ENCODE measurements around the gene FSD1.

Gene FSD1

GRCh38 chr19:4316956-4317355 lies 12.6 kb downstream of the FSD1 start:
- no peaks in the 10 kb centered on the region for H3K36me3 ChIP-seq (ENCODE audit: insufficient read depth, low read length)
- H3K9me3 ChIP-seq (ENCODE audit: low read length): no peaks in the 10 kb centered on the region; the same call in 1 of the 2 replicates
- H3K9me2 ChIP-seq (ENCODE audit: low read depth, low read length): no peaks in the 10 kb centered on the region
- no peak overlapping the region for H3K4me3 ChIP-seq (ENCODE audit: low read depth, low read length, poor library complexity, severe bottlenecking)
- no peak for TF ChIP-seq EZH2 (IDR thresholded peaks at IDR 0.05; ENCODE audit: borderline replicate concordance, low read length)
- no peaks in the 10 kb centered on the region for H3F3A ChIP-seq (ENCODE audit: insufficient read depth, low read length)
- no peak overlapping the region for H2AFZ ChIP-seq (ENCODE audit: low read length)
- no peaks in the 10 kb centered on the region for H3K27me3 ChIP-seq (ENCODE audit: insufficient read depth, low read length)
- H3K4me1 ChIP-seq (ENCODE audit: insufficient read depth, low read length, severe bottlenecking): no peaks in the 10 kb centered on the region
- no peaks in the 10 kb centered on the region for H4K20me1 ChIP-seq (ENCODE audit: insufficient read depth, low read length)
- H3K9ac ChIP-seq (ENCODE audit: low read length): no peak overlapping the region
- no peak overlapping the region for H3K27ac ChIP-seq (ENCODE audit: low read depth, low read length, poor library complexity, severe bottlenecking)
- no peak overlapping the region for H3K4me2 ChIP-seq (ENCODE audit: low read length)
- no peaks in the 10 kb centered on the region for H3K79me2 ChIP-seq (ENCODE audit: insufficient read depth, low read length)

- Histone ChIP-seq H4K20me1 (ENCODE audit: insufficient read depth, low read length) (no peaks in the 10 kb centered on the region), H3K9ac (ENCODE audit: low read length) (no peak overlapping the region), H3F3A (ENCODE audit: insufficient read depth, low read length) (no peaks in the 10 kb centered on the region), H3K27me3 (ENCODE audit: insufficient read depth, low read length) (no peaks in the 10 kb centered on the region), H3K4me2 (ENCODE audit: low read length) (no peak overlapping the region), H3K9me3 (ENCODE audit: low read length) (no peaks in the 10 kb centered on the region; the same call in 1 of the 2 replicates), H2AFZ (ENCODE audit: low read length) (no peak overlapping the region), H3K27ac (ENCODE audit: low read depth, low read length, poor library complexity, severe bottlenecking) (no peak overlapping the region), H3K79me2 (ENCODE audit: insufficient read depth, low read length) (no peaks in the 10 kb centered on the region), H3K36me3 (ENCODE audit: insufficient read depth, low read length) (no peaks in the 10 kb centered on the region), H3K4me1 (ENCODE audit: insufficient read depth, low read length, severe bottlenecking) (no peaks in the 10 kb centered on the region), H3K4me3 (ENCODE audit: low read depth, low read length, poor library complexity, severe bottlenecking) (no peak overlapping the region), H3K9me2 (ENCODE audit: low read depth, low read length) (no peaks in the 10 kb centered on the region)
- no peak for TF ChIP-seq CTCF (IDR thresholded peaks at IDR 0.05; ENCODE audit: low read length)
- TF ChIP-seq EZH2 (IDR thresholded peaks at IDR 0.05; ENCODE audit: borderline replicate concordance, low read length): no peak
Observed at GRCh38 chr19:4318460-4318859, 14.1 kb downstream of the FSD1 start.

- Histone ChIP-seq H3K9me3 (ENCODE audit: low read length) (no peaks in the 10 kb centered on the region; the same call in 1 of the 2 replicates), H3K36me3 (ENCODE audit: insufficient read depth, low read length) (no peaks in the 10 kb centered on the region), H3F3A (ENCODE audit: insufficient read depth, low read length) (no peaks in the 10 kb centered on the region), H3K4me2 (ENCODE audit: low read length) (no peak overlapping the region), H3K79me2 (ENCODE audit: insufficient read depth, low read length) (no peaks in the 10 kb centered on the region), H3K27ac (ENCODE audit: low read depth, low read length, poor library complexity, severe bottlenecking) (no peak overlapping the region), H3K4me3 (ENCODE audit: low read depth, low read length, poor library complexity, severe bottlenecking) (no peak overlapping the region), H3K9me2 (ENCODE audit: low read depth, low read length) (no peaks in the 10 kb centered on the region), H3K27me3 (ENCODE audit: insufficient read depth, low read length) (no peaks in the 10 kb centered on the region), H3K4me1 (ENCODE audit: insufficient read depth, low read length, severe bottlenecking) (no peaks in the 10 kb centered on the region), H3K9ac (ENCODE audit: low read length) (no peak overlapping the region), H4K20me1 (ENCODE audit: insufficient read depth, low read length) (no peaks in the 10 kb centered on the region), H2AFZ (ENCODE audit: low read length) (no peak overlapping the region)
- no peak for TF ChIP-seq CTCF (IDR thresholded peaks at IDR 0.05; ENCODE audit: low read length)
Observed at GRCh38 chr19:4319067-4319718, 14.8 kb downstream of the FSD1 start.

GRCh38 chr19:4320419-4320818 lies 16.0 kb downstream of the FSD1 start:
- Histone ChIP-seq H2AFZ (ENCODE audit: low read length) (no peak overlapping the region), H3K9me2 (ENCODE audit: low read depth, low read length) (no peaks in the 10 kb centered on the region), H4K20me1 (ENCODE audit: insufficient read depth, low read length) (no peaks in the 10 kb centered on the region)

More at GRCh38 chr19:4320419-4320818, 16.0 kb downstream of the FSD1 start:
- H3K9ac ChIP-seq (ENCODE audit: low read length): no peak overlapping the region
- H3K4me3 ChIP-seq (ENCODE audit: low read depth, low read length, poor library complexity, severe bottlenecking): no peak overlapping the region
- no peak for TF ChIP-seq EZH2 (IDR thresholded peaks at IDR 0.05; ENCODE audit: borderline replicate concordance, low read length)
- TF ChIP-seq CTCF (IDR thresholded peaks at IDR 0.05; ENCODE audit: low read length): no peak
- H3K4me1 ChIP-seq (ENCODE audit: insufficient read depth, low read length, severe bottlenecking): no peaks in the 10 kb centered on the region
- no peak overlapping the region for H3K4me2 ChIP-seq (ENCODE audit: low read length)
- H3K27ac ChIP-seq (ENCODE audit: low read depth, low read length, poor library complexity, severe bottlenecking): no peak overlapping the region
- H3K9me3 ChIP-seq (ENCODE audit: low read length): no peaks in the 10 kb centered on the region; the same call in 1 of the 2 replicates
- H3F3A ChIP-seq (ENCODE audit: insufficient read depth, low read length): no peaks in the 10 kb centered on the region
- H3K36me3 ChIP-seq (ENCODE audit: insufficient read depth, low read length): no peaks in the 10 kb centered on the region
- H3K27me3 ChIP-seq (ENCODE audit: insufficient read depth, low read length): no peaks in the 10 kb centered on the region
- H3K79me2 ChIP-seq (ENCODE audit: insufficient read depth, low read length): no peaks in the 10 kb centered on the region

Measured in OCI-LY1 (cell line).